Subcutaneous adipose tissue (tissue), 4 donors: Measurements from ENCODE around the gene MRPL27. TPM values are rescaled to one million over a fixed set of nuclear protein-coding genes. Genes with fewer than 3 reads are reported as not detected.

Experiments
- CTCF ChIP-seq: fragments of 450-650 bp; IDR thresholded peaks from one replicate; pipeline ENCODE4 v1.5.1; 2016; ENCODE audit warnings: low read depth, mild to moderate bottlenecking, control low read depth, antibody characterized with exemption, moderate library complexity
- total RNA-seq, 4 donors: library from RNA; depleted of rRNA; stranded (reverse); fragments of >200 nt; gene quantifications; one replicate each; pipeline ENCODE4 v1.1.0, GENCODE V29; 2016

The MRPL27 gene
- total RNA-seq, 4 donors from 2014 or later = 42.2 to 88.7 (median 48.1) TPM

GRCh38 chr17:50392621-50393020, 19.6 kb upstream of the MRPL27 start:
- TF ChIP-seq CTCF = no peak

- TF ChIP-seq CTCF = no peak
These were observed 16.6 kb upstream of the MRPL27 start for GRCh38 chr17:50389534-50389933.

- TF ChIP-seq CTCF = no peak
These were observed 15.7 kb upstream of the MRPL27 start for GRCh38 chr17:50388728-50389127.

GRCh38 chr17:50386510-50386909, 13.5 kb upstream of the MRPL27 start:
- TF ChIP-seq CTCF = no peak

- TF ChIP-seq CTCF = no peak
These were observed 9.9 kb upstream of the MRPL27 start for GRCh38 chr17:50382931-50383330.

- no peak for TF ChIP-seq CTCF
These were observed 8.9 kb upstream of the MRPL27 start for GRCh38 chr17:50381920-50382319.

GRCh38 chr17:50381260-50381815, 8.4 kb upstream of the MRPL27 start:
- TF ChIP-seq CTCF = no peak
